Activated naive CD8-positive, alpha-beta T cell treated with anti-CD3 and anti-CD28 coated beads for 36 hours (primary cell): ENCODE results near the gene TAF1. TPM values are rescaled to one million over a fixed set of nuclear protein-coding genes. Genes with fewer than 3 reads are reported as not detected.
"Not testable (repeated sequence)": the region's sequence is repeated elsewhere in the genome, so short reads cannot be mapped to it uniquely, and the experiment has no call there.

ENCODE experiments used
- DNase-seq: peaks from one replicate; pipeline ENCODE4 v3.0.0; 2021
- H3K27ac Mint-ChIP-seq: one replicate; pipeline ENCODE4 v1.8.0; 2022; ENCODE audit warnings: mild to moderate bottlenecking, moderate library complexity, mixed read lengths
- H3K27me3 Mint-ChIP-seq: one replicate; pipeline ENCODE4 v1.8.0; 2022; ENCODE audit warnings: mild to moderate bottlenecking, mixed read lengths
- H3K36me3 Mint-ChIP-seq: one replicate; pipeline ENCODE4 v1.8.0; 2021; ENCODE audit warnings: mild to moderate bottlenecking, mixed read lengths
- H3K4me1 Mint-ChIP-seq: one replicate; pipeline ENCODE4 v1.8.0; 2021; ENCODE audit warnings: mixed read lengths
- H3K4me3 Mint-ChIP-seq: one replicate; pipeline ENCODE4 v1.8.0; 2022; ENCODE audit warnings: mild to moderate bottlenecking, moderate library complexity, mixed read lengths
- H3K9me3 Mint-ChIP-seq: one replicate; pipeline ENCODE4 v1.8.0; 2022; ENCODE audit warnings: mixed read lengths
- total RNA-seq, 2 experiments: library from RNA; stranded (reverse); gene quantifications; one replicate each; pipeline ENCODE4 v1.2.3, GENCODE V29; 2021

Gene TAF1
- total RNA-seq, 2 experiments from 2014 or later = 30.5 to 30.7 TPM

GRCh38 chrX:71464968-71465367 is 98.8 kb downstream of the TAF1 start:
- no peaks in the 10 kb centered on the region for H3K27me3 Mint-ChIP-seq
- peaks cover 10% of the 10 kb centered on the region for H3K36me3 Mint-ChIP-seq
- no peak overlapping the region for H3K4me3 Mint-ChIP-seq
- no peaks in the 10 kb centered on the region for H3K9me3 Mint-ChIP-seq
- no peak for DNase-seq
- peak overlapping the region; percentile 38 for H3K27ac Mint-ChIP-seq
- H3K4me1 Mint-ChIP-seq = no peaks in the 10 kb centered on the region

- DNase-seq = no peak
- no peaks in the 10 kb centered on the region for H3K9me3 Mint-ChIP-seq
- H3K27ac Mint-ChIP-seq = no peak overlapping the region
- H3K4me1 Mint-ChIP-seq = peaks cover 2% of the 10 kb centered on the region
- peaks cover 10% of the 10 kb centered on the region for H3K36me3 Mint-ChIP-seq
- H3K27me3 Mint-ChIP-seq = no peaks in the 10 kb centered on the region
- H3K4me3 Mint-ChIP-seq = no peak overlapping the region
These were observed 100.9 kb downstream of the TAF1 start for GRCh38 chrX:71466979-71467523.

- Mint-ChIP-seq H3K36me3 (peaks cover 4% of the 10 kb centered on the region), H3K9me3 (no peaks in the 10 kb centered on the region), H3K27me3 (no peaks in the 10 kb centered on the region), H3K27ac (no peak overlapping the region), H3K4me1 (peaks cover 2% of the 10 kb centered on the region), H3K4me3 (no peak overlapping the region)
- no peak for DNase-seq
These were observed 109.8 kb downstream of the TAF1 start for GRCh38 chrX:71475785-71476540.

GRCh38 chrX:71482228-71482958 is 116.2 kb downstream of the TAF1 start:
- Mint-ChIP-seq H3K27ac (no peak overlapping the region), H3K27me3 (no peaks in the 10 kb centered on the region), H3K9me3 (no peaks in the 10 kb centered on the region), H3K36me3 (peaks cover 10% of the 10 kb centered on the region), H3K4me1 (no peaks in the 10 kb centered on the region), H3K4me3 (no peak overlapping the region)
- DNase-seq = no peak

- Mint-ChIP-seq H3K27me3 (no peaks in the 10 kb centered on the region), H3K27ac (no peak overlapping the region), H3K9me3 (no peaks in the 10 kb centered on the region), H3K4me3 (no peak overlapping the region), H3K4me1 (peaks cover 12% of the 10 kb centered on the region), H3K36me3 (peaks cover 17% of the 10 kb centered on the region)
- DNase-seq = no peak
These were observed 121.7 kb downstream of the TAF1 start for GRCh38 chrX:71487814-71488213.

- H3K27ac Mint-ChIP-seq = no peak overlapping the region
These were observed 123.4 kb downstream of the TAF1 start for GRCh38 chrX:71489540-71489939.

GRCh38 chrX:71492231-71493065 is 126.3 kb downstream of the TAF1 start:
- H3K4me1 Mint-ChIP-seq = peaks cover 14% of the 10 kb centered on the region
- H3K9me3 Mint-ChIP-seq = no peaks in the 10 kb centered on the region
- peaks cover 6% of the 10 kb centered on the region for H3K36me3 Mint-ChIP-seq
- DNase-seq = peak; percentile 57
- peak overlapping the region; percentile 80 for H3K27ac Mint-ChIP-seq
- no peaks in the 10 kb centered on the region for H3K27me3 Mint-ChIP-seq
- peak overlapping the region; percentile 83 for H3K4me3 Mint-ChIP-seq

More at GRCh38 chrX:71489540-71489939, 123.4 kb downstream of the TAF1 start:
- Mint-ChIP-seq H3K4me3 (no peak overlapping the region), H3K4me1 (peaks cover 14% of the 10 kb centered on the region), H3K36me3 (peaks cover 15% of the 10 kb centered on the region), H3K9me3 (no peaks in the 10 kb centered on the region), H3K27me3 (no peaks in the 10 kb centered on the region)
- DNase-seq = no peak

- peaks cover 3% of the 10 kb centered on the region for H3K36me3 Mint-ChIP-seq
- H3K4me3 Mint-ChIP-seq = peak overlapping the region; percentile 83
- no peaks in the 10 kb centered on the region for H3K9me3 Mint-ChIP-seq
- no peak overlapping the region for H3K27ac Mint-ChIP-seq
- H3K4me1 Mint-ChIP-seq = peaks cover 14% of the 10 kb centered on the region
- H3K27me3 Mint-ChIP-seq = no peaks in the 10 kb centered on the region
- no peak for DNase-seq
These were observed 127.0 kb downstream of the TAF1 start for GRCh38 chrX:71493111-71493613.

- H3K4me1 Mint-ChIP-seq = peaks cover 10% of the 10 kb centered on the region
- H3K27me3 Mint-ChIP-seq, H3K9me3 Mint-ChIP-seq, H3K27ac Mint-ChIP-seq, H3K4me3 Mint-ChIP-seq, H3K36me3 Mint-ChIP-seq, DNase-seq: not testable (repeated sequence)
These were observed 129.8 kb downstream of the TAF1 start for GRCh38 chrX:71495979-71496378.

- no peaks in the 10 kb centered on the region for H3K9me3 Mint-ChIP-seq
These were observed 130.3 kb downstream of the TAF1 start for GRCh38 chrX:71496476-71496875.

GRCh38 chrX:71502080-71502479 is 135.9 kb downstream of the TAF1 start:
- DNase-seq, H3K9me3 Mint-ChIP-seq, H3K36me3 Mint-ChIP-seq, H3K4me3 Mint-ChIP-seq, H3K4me1 Mint-ChIP-seq, H3K27ac Mint-ChIP-seq, H3K27me3 Mint-ChIP-seq: not testable (repeated sequence)

More at GRCh38 chrX:71496476-71496875, 130.3 kb downstream of the TAF1 start:
- Mint-ChIP-seq H3K27ac (no peak overlapping the region), H3K4me1 (peaks cover 7% of the 10 kb centered on the region), H3K36me3 (no peaks in the 10 kb centered on the region), H3K4me3 (no peak overlapping the region), H3K27me3 (no peaks in the 10 kb centered on the region)
- DNase-seq = no peak

- no peak overlapping the region for H3K4me3 Mint-ChIP-seq
- H3K36me3 Mint-ChIP-seq = no peaks in the 10 kb centered on the region
- no peaks in the 10 kb centered on the region for H3K9me3 Mint-ChIP-seq
- no peaks in the 10 kb centered on the region for H3K27me3 Mint-ChIP-seq
- H3K27ac Mint-ChIP-seq = no peak overlapping the region
- H3K4me1 Mint-ChIP-seq = no peaks in the 10 kb centered on the region
- no peak for DNase-seq
These were observed 138.2 kb downstream of the TAF1 start for GRCh38 chrX:71504346-71504745.

- Mint-ChIP-seq H3K4me3 (no peak overlapping the region), H3K9me3 (no peaks in the 10 kb centered on the region), H3K27ac (no peak overlapping the region), H3K36me3 (no peaks in the 10 kb centered on the region), H3K4me1 (peaks cover 11% of the 10 kb centered on the region), H3K27me3 (no peaks in the 10 kb centered on the region)
- no peak for DNase-seq
These were observed 143.1 kb downstream of the TAF1 start for GRCh38 chrX:71509289-71509688.

- Mint-ChIP-seq H3K27me3 (no peaks in the 10 kb centered on the region), H3K4me1 (peaks cover 19% of the 10 kb centered on the region), H3K27ac (no peak overlapping the region), H3K4me3 (no peak overlapping the region), H3K36me3 (no peaks in the 10 kb centered on the region), H3K9me3 (no peaks in the 10 kb centered on the region)
- no peak for DNase-seq
These were observed 144.0 kb downstream of the TAF1 start for GRCh38 chrX:71510161-71510560.

- not testable (repeated sequence) for H3K27ac Mint-ChIP-seq, H3K36me3 Mint-ChIP-seq, H3K27me3 Mint-ChIP-seq, H3K9me3 Mint-ChIP-seq, H3K4me3 Mint-ChIP-seq, DNase-seq
- peaks cover 24% of the 10 kb centered on the region for H3K4me1 Mint-ChIP-seq
These were observed 147.6 kb downstream of the TAF1 start for GRCh38 chrX:71513731-71514130.
